HUDEP-2 (cell line): ENCODE results near the gene MFSD2A.
A peak's percentile ranks its signal among the peaks of the same experiment; 100 is the strongest.
"Not testable (repeated sequence)": the region's sequence is repeated elsewhere in the genome, so short reads cannot be mapped to it uniquely, and the experiment has no call there.

Source experiments
- DNase-seq, 76 experiments: peaks; one replicate each; lab custom pipeline; 2025; ENCODE audit not compliant: unreplicated experiment in 76 of 76; lab: John Stamatoyannopoulos, UW

MFSD2A gene

GRCh38 chr1:39954870-39955546, at the start of gene MFSD2A:
Gene MFSD2A, plus strand, starts transcription at chr1:39955145. Its CDS starts 148 bp downstream, at chr1:39955293.
- DNase-seq: peak in 74 of 76 experiments; percentile 25 to 94 (median 80)

DNA sequence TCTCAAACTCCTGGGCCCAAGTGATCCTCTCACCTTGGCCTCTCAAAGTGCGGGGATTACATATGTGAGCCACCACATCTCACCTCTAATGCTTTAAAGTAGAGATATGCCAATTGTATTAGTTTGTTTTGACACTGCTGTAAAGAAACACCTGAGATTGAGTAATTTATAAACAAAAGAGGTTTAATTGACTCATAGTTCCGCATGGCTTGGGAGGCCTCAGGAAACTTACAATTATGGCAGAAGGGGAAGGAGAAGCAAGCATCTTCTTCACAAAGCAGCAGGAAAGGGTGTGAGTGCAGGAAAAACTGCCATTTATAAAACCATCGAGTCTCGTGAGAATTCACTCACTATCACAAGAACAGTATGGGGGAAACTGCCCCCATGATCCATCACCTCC, 49.8 kb upstream of the MFSD2A start:
- no peak for DNase-seq

GRCh38 chr1:39907528-39908453, 47.2 kb upstream of the MFSD2A start:
- no peak for DNase-seq

GRCh38 chr1:39908534-39908933, 46.4 kb upstream of the MFSD2A start:
- DNase-seq: no peak

- DNase-seq: no peak
These were observed 44.7 kb upstream of the MFSD2A start for GRCh38 chr1:39910263-39910662.

GRCh38 chr1:39913136-39913535, 41.8 kb upstream of the MFSD2A start:
- DNase-seq: not testable (repeated sequence)

- no peak for DNase-seq
These were observed 39.3 kb upstream of the MFSD2A start for GRCh38 chr1:39915499-39916129.

- DNase-seq: no peak
These were observed 37.1 kb upstream of the MFSD2A start for GRCh38 chr1:39917825-39918224.

DNA sequence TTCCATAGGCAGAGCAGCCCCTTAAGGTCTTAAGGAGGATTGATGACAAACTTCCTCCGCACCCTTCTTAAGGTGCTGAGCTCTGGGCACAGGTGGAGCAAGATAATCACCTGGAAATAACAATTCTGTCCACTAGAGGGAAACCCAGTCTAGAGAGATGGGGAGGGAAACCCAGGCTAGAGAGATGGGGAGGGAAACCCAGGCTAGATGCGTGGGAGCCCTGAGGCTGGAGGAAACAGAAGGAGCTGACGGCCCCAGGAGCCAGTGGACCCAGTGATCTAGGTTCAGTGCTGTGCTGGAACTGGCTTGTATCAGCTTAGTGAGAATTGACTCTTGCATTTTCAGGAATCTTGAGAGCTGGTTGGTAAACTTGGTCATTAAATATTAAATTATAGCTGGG, 35.4 kb upstream of the MFSD2A start:
- DNase-seq: peak in 37 of 76 experiments; percentile 5 to 64 (median 30)

- DNase-seq: no peak
These were observed 32.7 kb upstream of the MFSD2A start for GRCh38 chr1:39922251-39922688.

DNA sequence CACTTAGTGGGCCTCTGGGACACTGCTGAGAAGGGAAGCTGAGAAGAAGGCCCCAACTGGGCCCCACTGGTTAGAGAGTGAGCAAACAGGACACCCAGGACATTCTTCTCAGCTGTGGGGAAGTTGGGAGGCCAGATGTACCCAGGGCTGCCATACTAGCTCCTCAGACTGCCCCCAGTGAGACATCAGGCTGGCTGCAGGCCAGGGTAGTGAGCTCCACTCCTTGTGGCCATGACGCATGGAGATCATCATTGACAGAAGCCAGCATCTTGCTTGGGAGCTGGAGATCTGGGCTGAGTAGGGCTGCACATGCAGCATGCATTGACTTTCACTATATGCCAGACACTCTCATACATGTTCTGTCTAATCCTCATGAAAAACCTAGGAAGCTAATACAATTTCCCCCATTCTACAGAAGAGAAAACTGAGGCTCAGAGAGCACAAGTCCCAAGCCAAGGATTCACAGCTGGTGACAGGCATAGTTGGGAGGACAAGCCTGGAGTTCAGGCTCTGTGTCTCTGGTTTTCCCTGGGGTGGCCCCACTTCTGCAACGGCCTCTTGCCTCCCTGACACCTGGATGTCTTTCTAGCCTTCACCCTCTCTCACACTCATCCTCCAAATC, 29.1 kb upstream of the MFSD2A start:
- DNase-seq: peak in 2 of 76 experiments; percentile 1 to 26

DNA sequence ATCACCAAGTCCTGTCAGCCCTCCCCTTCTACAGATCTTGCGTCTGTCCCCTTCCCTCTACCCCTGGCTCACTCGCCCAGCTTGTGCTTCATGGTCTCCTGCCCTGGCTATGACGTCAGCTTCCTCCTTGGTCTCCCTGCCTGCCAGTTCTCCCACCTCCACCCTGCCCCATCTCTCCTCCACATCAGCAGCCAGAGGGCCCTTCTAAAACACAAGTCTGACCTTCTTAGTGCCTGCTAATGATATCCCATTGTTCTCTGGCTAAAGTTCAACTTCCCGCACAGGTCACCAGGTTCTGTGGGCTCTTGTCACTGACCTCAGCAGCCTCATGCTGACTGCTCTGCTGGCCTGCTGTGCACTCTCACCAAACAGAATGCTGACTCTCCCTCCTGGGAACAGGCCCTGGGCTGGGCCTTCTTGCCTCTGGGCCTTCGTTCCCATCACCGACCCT, 28.6 kb upstream of the MFSD2A start:
- DNase-seq: no peak

- no peak for DNase-seq
These were observed 28.1 kb upstream of the MFSD2A start for GRCh38 chr1:39926820-39927219.

GRCh38 chr1:39927538-39927937, 27.4 kb upstream of the MFSD2A start:
- DNase-seq: no peak

GRCh38 chr1:39928809-39929587, 25.9 kb upstream of the MFSD2A start:
- DNase-seq: no peak

GRCh38 chr1:39933956-39934941, 20.7 kb upstream of the MFSD2A start:
- DNase-seq: no peak

- no peak for DNase-seq
These were observed 18.0 kb upstream of the MFSD2A start for GRCh38 chr1:39936724-39937491.

- DNase-seq: no peak
These were observed 16.1 kb upstream of the MFSD2A start for GRCh38 chr1:39938856-39939255.
